NCI-H526 (cell line): Measurements from ENCODE around the gene MSGN1.
"Not testable (repeated sequence)": the region's sequence is repeated elsewhere in the genome, so short reads cannot be mapped to it uniquely, and the experiment has no call there.

Source experiments
- DNase-seq, 2 experiments: peaks; one replicate each; lab custom pipeline; 2025; lab: John Stamatoyannopoulos, UW

Gene MSGN1

DNA sequence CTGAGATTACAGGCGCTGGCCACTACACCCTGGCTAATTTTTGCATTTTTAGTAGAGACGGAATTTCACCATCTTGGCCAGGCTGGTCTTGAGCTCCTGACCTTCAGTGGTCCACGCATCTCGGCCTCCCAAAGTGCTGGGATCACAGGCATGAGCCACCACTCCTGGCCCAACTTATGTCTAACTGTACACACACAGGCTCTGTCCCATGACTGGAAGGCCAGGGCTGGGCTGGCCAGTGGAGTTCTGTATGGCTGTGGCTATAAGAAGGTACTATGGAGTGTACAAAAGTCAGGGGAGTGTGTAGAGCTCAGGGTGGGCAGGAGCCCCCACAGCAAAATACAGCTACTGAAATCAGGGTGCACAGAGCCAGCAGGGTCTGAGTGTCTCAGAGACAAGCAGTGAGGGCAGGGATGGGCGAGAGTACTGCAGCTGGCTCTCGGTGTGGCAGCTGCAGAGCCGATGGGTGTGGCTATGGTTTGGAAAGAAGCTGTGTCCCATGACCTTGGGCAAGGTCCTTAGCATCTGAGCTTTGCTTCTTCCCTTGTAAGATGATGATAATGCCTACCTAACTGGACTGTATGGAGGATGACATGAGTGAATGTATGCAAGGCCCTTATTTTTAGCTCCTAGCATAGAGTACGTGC, 10.4 kb upstream of the MSGN1 start:
- DNase-seq = no peak

DNA sequence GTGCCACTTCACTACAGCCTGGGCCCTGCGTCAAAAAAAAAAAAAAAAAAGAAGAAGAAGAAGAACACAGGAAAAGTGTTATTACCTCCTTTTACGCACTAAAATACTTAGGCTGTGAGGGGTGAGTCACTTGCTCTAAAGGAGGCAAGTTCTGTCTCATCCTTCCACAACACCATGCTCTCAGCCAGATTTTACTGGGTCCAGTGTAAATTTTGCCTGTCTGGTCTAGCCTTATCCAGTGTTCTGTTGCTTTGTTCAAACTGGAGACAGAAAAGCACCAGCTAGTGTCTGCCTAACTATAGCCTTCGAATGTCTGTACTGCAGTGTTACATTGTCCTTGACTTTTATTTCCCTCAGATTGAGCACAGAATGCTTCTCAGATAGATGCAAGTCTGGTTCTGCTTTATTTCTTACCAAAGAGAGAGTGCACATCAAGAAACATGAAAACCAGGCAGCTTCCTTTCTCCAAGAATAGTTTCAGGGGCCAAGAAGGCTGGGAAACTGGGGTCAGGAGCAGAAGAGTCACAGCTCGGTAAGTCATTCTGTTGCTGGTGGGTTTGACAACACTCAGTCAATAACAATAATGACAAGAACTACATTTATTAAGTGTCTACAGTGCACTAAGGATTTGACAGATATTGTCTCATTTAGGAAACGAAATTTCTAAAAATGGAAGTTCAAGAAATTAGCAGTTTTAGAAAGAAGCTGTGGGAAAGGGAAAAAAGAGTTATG, 3.1 kb upstream of the MSGN1 start:
- DNase-seq = no peak

- DNase-seq = no peak
Observed at GRCh38 chr2:17813742-17814473, 2.4 kb upstream of the MSGN1 start.

- no peak for DNase-seq
Observed at GRCh38 chr2:17814601-17815000, 1.7 kb upstream of the MSGN1 start.

DNA sequence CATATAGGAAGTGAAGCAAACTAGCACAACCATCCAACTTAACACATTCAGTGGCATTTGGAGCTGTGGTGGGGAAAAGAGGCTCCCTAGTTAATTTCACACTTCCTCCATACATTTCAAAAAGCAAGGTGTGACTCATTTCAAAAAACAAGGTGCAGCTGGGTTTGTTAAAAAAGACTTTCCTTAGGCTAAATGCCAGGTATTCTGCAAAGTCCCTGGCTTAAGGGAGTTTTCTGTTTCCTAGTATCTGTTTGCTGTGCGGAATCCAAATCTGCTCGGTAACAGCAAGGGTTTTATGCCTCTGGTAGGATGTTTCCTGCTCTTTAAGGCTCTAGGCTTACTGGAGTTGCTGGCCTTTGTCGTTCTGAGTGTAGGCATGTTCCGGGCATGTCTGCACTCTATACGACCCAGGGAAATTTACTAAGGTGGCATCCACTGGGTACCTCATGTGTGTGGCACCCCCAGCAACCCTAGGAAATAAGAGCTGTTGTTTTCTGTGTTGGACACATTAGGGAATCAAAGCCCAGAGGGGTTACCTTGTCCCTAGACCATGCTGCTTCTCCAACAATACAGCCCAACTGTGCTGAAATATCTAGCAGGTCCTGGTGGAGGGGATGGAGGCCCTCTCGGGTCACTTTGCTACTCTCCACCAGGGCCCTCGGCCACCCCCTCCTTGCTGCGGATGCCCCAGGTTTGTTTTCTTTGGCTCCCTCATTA, 634 bp upstream of the MSGN1 start:
- no peak for DNase-seq

DNA sequence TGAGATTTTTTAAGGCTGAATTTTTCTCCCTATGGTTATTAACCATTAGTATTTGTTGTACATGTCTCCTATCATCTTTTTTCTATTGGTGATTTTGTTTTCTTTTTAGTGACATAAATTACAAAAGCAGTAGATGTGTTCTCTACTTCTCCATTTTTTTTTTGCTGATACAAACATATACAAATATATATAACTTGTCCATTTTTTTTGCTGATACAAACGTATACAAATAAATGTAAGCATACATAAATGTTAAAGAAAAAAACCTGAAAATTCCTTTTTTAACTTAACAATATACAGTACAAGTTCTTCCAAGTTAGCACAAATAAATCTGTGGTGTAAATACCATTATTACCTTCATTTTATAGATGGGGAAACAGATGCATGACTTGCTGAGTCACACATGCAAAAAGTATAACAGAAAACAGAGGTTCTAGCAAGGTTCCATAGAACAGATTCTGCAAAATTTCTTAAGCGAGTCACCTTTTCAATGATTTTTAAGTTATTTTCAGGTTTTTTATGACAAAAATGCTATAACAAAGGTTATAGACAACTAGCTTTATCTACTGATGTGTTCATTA, 2.1 kb downstream of the MSGN1 start:
- DNase-seq = no peak

- DNase-seq = no peak
Observed at GRCh38 chr2:17821080-17821479, 4.8 kb downstream of the MSGN1 start.

- no peak for DNase-seq
Observed at GRCh38 chr2:17821535-17822444, 5.5 kb downstream of the MSGN1 start.

- DNase-seq = no peak
Observed at GRCh38 chr2:17822445-17823117, 6.3 kb downstream of the MSGN1 start.

DNA sequence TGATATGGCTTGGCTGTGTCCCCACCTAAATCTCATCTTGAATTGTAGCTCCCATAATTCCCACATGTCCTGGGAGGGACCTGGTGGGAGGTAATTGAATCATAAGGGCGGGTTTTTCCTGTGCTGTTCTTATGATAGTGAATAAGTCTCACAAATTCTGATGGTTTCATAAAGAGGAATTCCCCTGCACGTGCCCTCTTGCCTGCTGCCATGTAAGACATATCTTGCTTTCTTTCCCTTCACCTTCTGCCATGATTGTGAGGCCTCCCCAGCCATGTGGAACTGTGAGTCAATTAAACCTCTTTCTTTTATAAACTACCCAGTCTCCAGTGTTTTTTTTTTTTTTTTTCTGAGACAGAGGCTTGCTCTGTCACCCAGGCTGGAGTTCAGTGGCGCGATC, 7.4 kb downstream of the MSGN1 start:
- DNase-seq = not testable (repeated sequence)

GRCh38 chr2:17827316-17827715, 11.1 kb downstream of the MSGN1 start:
- DNase-seq = no peak

DNA sequence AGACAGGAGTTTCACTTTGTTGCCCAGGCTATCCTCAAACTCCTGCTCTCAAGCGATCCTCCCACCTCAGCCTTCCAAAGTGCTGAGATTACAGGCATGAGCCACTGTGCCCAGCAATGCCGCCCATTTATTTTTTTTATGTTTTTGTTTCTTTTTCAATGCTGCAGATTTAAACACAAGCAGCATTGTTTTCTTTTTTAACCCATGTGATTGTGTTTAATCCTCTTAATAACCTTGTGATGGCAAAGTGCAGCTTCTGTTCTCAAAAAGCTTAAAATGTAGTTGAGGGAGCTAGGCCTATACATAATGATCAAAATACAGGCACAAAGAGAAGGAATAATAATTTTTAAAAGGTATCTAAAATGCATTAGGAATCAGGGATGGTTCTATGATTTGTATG, 11.5 kb downstream of the MSGN1 start:
- DNase-seq = no peak

DNA sequence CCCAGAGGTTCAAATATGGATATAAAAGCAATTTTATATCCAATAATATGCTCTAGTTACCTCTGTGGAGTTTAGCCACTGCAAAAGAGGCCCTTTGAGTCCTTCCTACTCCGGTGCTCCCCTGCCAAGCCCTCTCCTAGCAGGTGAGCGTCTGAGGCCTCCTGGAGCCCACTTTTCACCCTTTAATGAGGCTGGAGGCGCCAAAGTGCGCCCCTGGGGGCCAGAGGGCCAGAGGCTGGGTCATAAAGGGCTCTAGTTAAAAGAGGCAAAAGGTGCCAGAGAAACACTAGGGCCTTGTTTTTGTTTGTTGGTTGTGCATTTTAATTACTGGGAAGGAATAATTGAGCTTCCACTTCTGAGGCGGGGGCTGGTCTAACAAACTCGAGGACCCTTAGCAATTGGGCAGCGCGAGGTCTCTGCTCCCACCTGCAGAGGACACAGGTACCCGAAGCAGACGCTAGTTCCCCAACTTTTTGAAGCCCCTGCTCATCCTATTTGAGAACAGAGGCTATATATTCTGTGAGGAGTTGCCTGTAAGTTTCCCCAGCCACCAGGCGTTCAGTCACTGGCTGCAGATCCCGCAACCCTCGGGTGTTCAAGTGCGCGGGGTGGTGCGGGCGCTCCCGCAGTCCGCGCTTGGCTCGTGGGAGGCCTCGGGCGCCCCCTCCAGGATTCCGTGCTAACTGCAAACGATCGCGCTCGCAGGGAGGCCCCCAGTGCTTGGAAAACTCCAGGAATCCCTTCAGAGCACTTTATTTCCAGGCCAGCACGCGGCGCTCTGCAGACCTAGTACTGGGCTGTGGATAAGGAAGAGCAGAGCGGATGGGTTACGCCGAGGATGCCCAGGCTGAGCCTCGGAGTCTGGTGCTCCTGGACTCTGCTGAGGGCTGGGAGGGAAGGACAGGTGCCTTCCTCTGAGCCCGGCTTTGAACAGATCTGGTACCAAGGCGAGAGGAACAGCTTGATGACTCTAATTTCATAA, 14.1 kb downstream of the MSGN1 start:
- DNase-seq = peak; percentile 63 to 84

- no peak for DNase-seq
Observed at GRCh38 chr2:17835516-17835915, 19.3 kb downstream of the MSGN1 start.

- no peak for DNase-seq
Observed at GRCh38 chr2:17839959-17840358, 23.7 kb downstream of the MSGN1 start.

- DNase-seq = no peak
Observed at GRCh38 chr2:17843457-17843856, 27.2 kb downstream of the MSGN1 start.

GRCh38 chr2:17845806-17846205, 29.5 kb downstream of the MSGN1 start:
- no peak for DNase-seq

DNA sequence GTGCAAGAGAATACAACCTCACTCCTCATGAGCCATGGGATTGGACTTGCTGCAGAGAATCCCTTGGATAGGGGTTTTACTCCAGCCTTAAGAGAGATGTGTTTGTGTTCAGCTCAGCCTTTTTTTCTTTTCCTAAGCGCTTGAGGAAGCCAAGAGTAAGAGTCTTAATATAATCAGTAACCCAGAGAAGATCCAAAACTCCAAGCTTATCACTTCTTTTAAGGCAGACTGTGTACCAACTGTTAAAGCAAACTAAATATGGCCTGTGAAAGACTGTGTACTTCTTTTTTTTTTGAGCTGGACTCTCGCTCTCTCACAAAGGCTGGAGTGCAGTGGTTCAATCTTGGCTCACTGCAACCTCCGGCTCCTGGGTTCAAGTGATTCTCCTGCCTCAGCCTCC, 30.4 kb downstream of the MSGN1 start:
- DNase-seq = no peak

GRCh38 chr2:17847236-17847635, 31.0 kb downstream of the MSGN1 start:
- DNase-seq = no peak
